HepG2 (cell line): ENCODE data around the gene CPLX1. TPM values are rescaled to one million over a fixed set of nuclear protein-coding genes. Genes with fewer than 3 reads are reported as not detected.

Source experiments
- AKAP8 ChIP-seq: sonication (generic); formaldehyde crosslinking; IDR thresholded peaks from 2 replicates; pipeline ENCODE4 v1.5.1; 2020; ENCODE audit warnings: mild to moderate bottlenecking, missing genetic modification reagents
- CAMTA2 ChIP-seq: sonication (generic); formaldehyde crosslinking; IDR thresholded peaks from 2 replicates; pipeline ENCODE4 v1.4.0; 2020; ENCODE audit warnings: mild to moderate bottlenecking, missing genetic modification reagents, borderline replicate concordance
- FIP1L1 ChIP-seq: fragments of 200-400 bp; formaldehyde crosslinking; IDR thresholded peaks from 2 replicates; pipeline ENCODE4 v1.6.1; 2018; ENCODE audit warnings: low read depth, mild to moderate bottlenecking, low read length, moderate library complexity, borderline replicate concordance; ENCODE audit not compliant: insufficient read depth
- KAT7 ChIP-seq: IDR thresholded peaks from 2 replicates; pipeline ENCODE4 v1.6.1; 2018; ENCODE audit warnings: borderline replicate concordance, missing compliant biosample characterization
- KDM4B ChIP-seq: sonication (generic); formaldehyde crosslinking; IDR thresholded peaks from 2 replicates; pipeline ENCODE4 v1.4.0; 2020; ENCODE audit warnings: missing genetic modification reagents
- KDM5B ChIP-seq: sonication (generic); formaldehyde crosslinking; IDR thresholded peaks from 2 replicates; pipeline ENCODE4 v1.4.0; 2020; ENCODE audit warnings: missing genetic modification reagents, mild to moderate bottlenecking, borderline replicate concordance
- MZF1 ChIP-seq: sonication (generic); formaldehyde crosslinking; IDR thresholded peaks from 2 replicates; pipeline ENCODE4 v1.8.1; 2023; ENCODE audit warnings: mild to moderate bottlenecking, missing genetic modification reagents, borderline replicate concordance
- ONECUT2 ChIP-seq: sonication (generic); formaldehyde crosslinking; IDR thresholded peaks from 2 replicates; pipeline ENCODE4 v1.4.0; 2020; ENCODE audit warnings: missing genetic modification reagents
- SCMH1 ChIP-seq: sonication (generic); formaldehyde crosslinking; IDR thresholded peaks from 2 replicates; pipeline ENCODE4 v1.9.0; 2021; ENCODE audit warnings: missing genetic modification reagents, mild to moderate bottlenecking, borderline replicate concordance
- SMYD3 ChIP-seq: sonication (generic); formaldehyde crosslinking; IDR thresholded peaks from 2 replicates; pipeline ENCODE4 v1.8.1; 2023; ENCODE audit warnings: mild to moderate bottlenecking, missing genetic modification reagents
- SNAPC2 ChIP-seq: sonication (generic); formaldehyde crosslinking; IDR thresholded peaks from 2 replicates; pipeline ENCODE4 v1.8.1; 2022; ENCODE audit warnings: mild to moderate bottlenecking, missing genetic modification reagents
- TBL1XR1 ChIP-seq: fragments of 150-350 bp; IDR thresholded peaks from 2 replicates; pipeline ENCODE4 v1.6.1; 2014; ENCODE audit warnings: borderline replicate concordance, low read length; ENCODE audit not compliant: partially characterized antibody
- TBX2 ChIP-seq: sonication (generic); formaldehyde crosslinking; IDR thresholded peaks from 2 replicates; pipeline ENCODE4 v1.5.0; 2020; ENCODE audit warnings: missing genetic modification reagents, mild to moderate bottlenecking, borderline replicate concordance
- TOPORS ChIP-seq: sonication (generic); formaldehyde crosslinking; IDR thresholded peaks from 2 replicates; pipeline ENCODE4 v1.8.0; 2023; ENCODE audit warnings: mild to moderate bottlenecking, missing genetic modification reagents
- ZC3H4 ChIP-seq: sonication (generic); formaldehyde crosslinking; IDR thresholded peaks from 2 replicates; pipeline ENCODE4 v1.4.0; 2020; ENCODE audit warnings: missing genetic modification reagents, borderline replicate concordance
- ZFP41 ChIP-seq: sonication (generic); formaldehyde crosslinking; IDR thresholded peaks from 2 replicates; pipeline ENCODE4 v1.4.0; 2020; ENCODE audit warnings: mild to moderate bottlenecking, missing genetic modification reagents, borderline replicate concordance
- ZNF451 ChIP-seq: sonication (generic); formaldehyde crosslinking; IDR thresholded peaks from 2 replicates; pipeline ENCODE4 v1.5.0; 2020; ENCODE audit warnings: mild to moderate bottlenecking, missing genetic modification reagents
- ZNF615 ChIP-seq: sonication (generic); formaldehyde crosslinking; IDR thresholded peaks from 2 replicates; pipeline ENCODE4 v1.5.0; 2020; ENCODE audit warnings: mild to moderate bottlenecking, missing genetic modification reagents, borderline replicate concordance
- ZNF709 ChIP-seq: sonication (generic); formaldehyde crosslinking; IDR thresholded peaks from 2 replicates; pipeline ENCODE4 v1.5.0; 2020; ENCODE audit warnings: mild to moderate bottlenecking, missing genetic modification reagents
- ZNF776 ChIP-seq: sonication (generic); formaldehyde crosslinking; IDR thresholded peaks from 2 replicates; pipeline ENCODE4 v1.4.0; 2020; ENCODE audit warnings: mild to moderate bottlenecking, missing genetic modification reagents
- ZNF83 ChIP-seq: sonication (generic); formaldehyde crosslinking; IDR thresholded peaks from 2 replicates; pipeline ENCODE4 v1.4.0; 2020; ENCODE audit warnings: missing genetic modification reagents, mild to moderate bottlenecking, borderline replicate concordance
- polyA plus RNA-seq, 8 experiments: library from polyadenylated mRNA; depleted of rRNA in 3 of 8; stranded (reverse) in 7 of 8; unstranded in 1 of 8; fragments of >200 nt; fragmentation: Illumina TruSeq in 4 of 8; extraction: Trizol in 4 of 8; gene quantifications; 2 replicates each; pipeline versions ENCODE4 v1.2.1 to v1.2.3, GENCODE V29; 2011 to 2016; ENCODE audit warnings: low read depth in 4 of 8, missing spikeins in 1 of 8, mixed read lengths in 1 of 8; ENCODE audit not compliant: insufficient read depth in 1 of 8
- total RNA-seq, 5 experiments: library from RNA; depleted of rRNA; stranded (reverse); fragments of >200 nt; fragmentation: Illumina TruSeq; extraction: Trizol; gene quantifications; 2 replicates each; pipeline ENCODE4 v1.2.3, GENCODE V29; 2016; ENCODE audit warnings: low read depth in 1 of 5
- TF ChIP-seq, protein P1 (sequence below): sonication (generic); formaldehyde crosslinking; IDR thresholded peaks from 2 replicates; pipeline ENCODE4 v1.4.0; 2020; ENCODE audit warnings: missing genetic modification reagents
- TF ChIP-seq, protein P2 (sequence below): sonication (generic); formaldehyde crosslinking; IDR thresholded peaks from 2 replicates; pipeline ENCODE4 v1.4.0; 2020; ENCODE audit warnings: missing genetic modification reagents
- TF ChIP-seq, protein P3 (sequence below): sonication (generic); formaldehyde crosslinking; IDR thresholded peaks from 2 replicates; pipeline ENCODE4 v1.8.0; 2022; ENCODE audit warnings: missing genetic modification reagents, mild to moderate bottlenecking, borderline replicate concordance

CPLX1 gene
- total and polyA plus RNA-seq, 2 of the 13 experiments (the other 11 are each of a cell fraction or from before 2014, with no cell fraction given) = 0.18 TPM

DNA sequence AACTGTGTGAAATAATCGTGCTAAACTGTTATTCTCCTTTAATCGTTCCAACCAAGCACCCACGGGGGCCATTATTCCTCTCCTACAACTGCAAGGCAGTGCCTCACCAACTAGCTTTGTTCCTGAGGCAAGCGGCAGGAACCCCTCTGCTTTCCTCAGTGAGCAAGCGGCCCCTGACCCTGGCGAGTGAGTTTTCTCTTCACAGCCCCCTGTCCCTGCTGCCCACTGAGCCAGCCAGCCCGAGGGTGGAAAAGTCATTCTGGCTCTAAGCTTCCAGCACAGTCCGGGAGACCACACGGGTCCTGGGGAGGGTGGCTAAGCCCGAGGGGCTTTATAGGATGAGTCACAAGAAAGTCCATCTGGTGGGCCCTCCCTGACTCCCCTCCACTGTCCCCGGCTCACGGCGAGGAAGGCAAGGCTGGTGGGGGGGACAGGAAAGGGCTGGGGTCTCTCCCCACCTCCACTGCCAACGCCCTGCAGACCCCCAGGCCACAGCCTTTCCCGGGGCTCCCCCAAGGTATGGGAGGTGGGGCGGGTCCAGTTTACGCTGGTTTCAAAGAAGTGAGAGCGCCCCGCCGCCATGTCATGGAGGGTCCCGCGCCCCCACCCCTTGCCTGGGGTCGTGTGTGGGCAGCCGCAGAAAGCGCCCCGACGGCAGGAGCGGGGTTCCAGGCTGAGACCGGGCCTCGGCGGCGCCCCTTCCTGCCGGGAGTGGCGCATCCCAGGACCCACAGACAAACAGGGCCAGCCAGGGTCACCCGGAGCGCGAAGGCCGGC is 45.0 kb downstream of the CPLX1 start (continued):
- TF ChIP-seq ZNF776 (peak; percentile 73; the same call in 1 of the 2 replicates), KDM4B (CRISPR knock-in tag) (no peak), ONECUT2 (CRISPR knock-in tag) (no peak), KDM5B (CRISPR knock-in tag) (peak; percentile 78; the same call in 1 of the 2 replicates), FIP1L1 (no peak), KAT7 (CRISPR knock-in tag) (peak; percentile 40; the same call in 1 of the 2 replicates), AKAP8 (0 out of 2 replicates have a peak, but pooled peaks have one; percentile 9), SMYD3 (CRISPR knock-in tag) (0 out of 2 replicates have a peak, but pooled peaks have one; percentile 30), TBX2 (no peak), TOPORS (CRISPR knock-in tag) (peak; percentile 30; the same call in 1 of the 2 replicates), ZNF451 (CRISPR knock-in tag) (peak; percentile 64; the same call in 1 of the 2 replicates), ZFP41 (CRISPR knock-in tag) (no peak), CAMTA2 (CRISPR knock-in tag) (no peak), ZNF83 (CRISPR knock-in tag) (0 out of 2 replicates have a peak, but pooled peaks have one; percentile 48), ZNF615 (CRISPR knock-in tag) (0 out of 2 replicates have a peak, but pooled peaks have one; percentile 66), TBL1XR1 (no peak), SCMH1 (CRISPR knock-in tag) (no peak), ZNF709 (CRISPR knock-in tag) (no peak), MZF1 (CRISPR knock-in tag) (no peak), ZC3H4 (CRISPR knock-in tag) (peak; percentile 50; the same call in 1 of the 2 replicates), SNAPC2 (CRISPR knock-in tag) (peak; percentile 59; the same call in 1 of the 2 replicates)
- TF ChIP-seq, protein P1, sequence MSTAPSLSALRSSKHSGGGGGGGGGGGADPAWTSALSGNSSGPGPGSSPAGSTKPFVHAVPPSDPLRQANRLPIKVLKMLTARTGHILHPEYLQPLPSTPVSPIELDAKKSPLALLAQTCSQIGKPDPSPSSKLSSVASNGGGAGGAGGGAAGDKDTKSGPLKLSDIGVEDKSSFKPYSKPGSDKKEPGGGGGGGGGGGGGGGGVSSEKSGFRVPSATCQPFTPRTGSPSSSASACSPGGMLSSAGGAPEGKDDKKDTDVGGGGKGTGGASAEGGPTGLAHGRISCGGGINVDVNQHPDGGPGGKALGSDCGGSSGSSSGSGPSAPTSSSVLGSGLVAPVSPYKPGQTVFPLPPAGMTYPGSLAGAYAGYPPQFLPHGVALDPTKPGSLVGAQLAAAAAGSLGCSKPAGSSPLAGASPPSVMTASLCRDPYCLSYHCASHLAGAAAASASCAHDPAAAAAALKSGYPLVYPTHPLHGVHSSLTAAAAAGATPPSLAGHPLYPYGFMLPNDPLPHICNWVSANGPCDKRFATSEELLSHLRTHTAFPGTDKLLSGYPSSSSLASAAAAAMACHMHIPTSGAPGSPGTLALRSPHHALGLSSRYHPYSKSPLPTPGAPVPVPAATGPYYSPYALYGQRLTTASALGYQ (CRISPR knock-in tag) = no peak
- TF ChIP-seq, protein P2, sequence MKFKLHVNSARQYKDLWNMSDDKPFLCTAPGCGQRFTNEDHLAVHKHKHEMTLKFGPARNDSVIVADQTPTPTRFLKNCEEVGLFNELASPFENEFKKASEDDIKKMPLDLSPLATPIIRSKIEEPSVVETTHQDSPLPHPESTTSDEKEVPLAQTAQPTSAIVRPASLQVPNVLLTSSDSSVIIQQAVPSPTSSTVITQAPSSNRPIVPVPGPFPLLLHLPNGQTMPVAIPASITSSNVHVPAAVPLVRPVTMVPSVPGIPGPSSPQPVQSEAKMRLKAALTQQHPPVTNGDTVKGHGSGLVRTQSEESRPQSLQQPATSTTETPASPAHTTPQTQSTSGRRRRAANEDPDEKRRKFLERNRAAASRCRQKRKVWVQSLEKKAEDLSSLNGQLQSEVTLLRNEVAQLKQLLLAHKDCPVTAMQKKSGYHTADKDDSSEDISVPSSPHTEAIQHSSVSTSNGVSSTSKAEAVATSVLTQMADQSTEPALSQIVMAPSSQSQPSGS (CRISPR knock-in tag) = no peak
- TF ChIP-seq, protein P3, sequence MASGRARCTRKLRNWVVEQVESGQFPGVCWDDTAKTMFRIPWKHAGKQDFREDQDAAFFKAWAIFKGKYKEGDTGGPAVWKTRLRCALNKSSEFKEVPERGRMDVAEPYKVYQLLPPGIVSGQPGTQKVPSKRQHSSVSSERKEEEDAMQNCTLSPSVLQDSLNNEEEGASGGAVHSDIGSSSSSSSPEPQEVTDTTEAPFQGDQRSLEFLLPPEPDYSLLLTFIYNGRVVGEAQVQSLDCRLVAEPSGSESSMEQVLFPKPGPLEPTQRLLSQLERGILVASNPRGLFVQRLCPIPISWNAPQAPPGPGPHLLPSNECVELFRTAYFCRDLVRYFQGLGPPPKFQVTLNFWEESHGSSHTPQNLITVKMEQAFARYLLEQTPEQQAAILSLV (CRISPR knock-in tag) = peak; percentile 14; the same call in 1 of the 2 replicates
